Endothelial cell of umbilical vein (primary cell): ENCODE results near the gene HECTD2. TPM values are rescaled to one million over a fixed set of nuclear protein-coding genes. Genes with fewer than 3 reads are reported as not detected.

Source experiments
- BruUV-seq: library from RNA; stranded (reverse); fragments of 400-500 nt; replicated peaks from 2 replicates; lab custom pipeline; 2021; lab: Mats Ljungman, UMichigan
- CTCF ChIA-PET: fragments of 300-600, 350-600 bp; sonication (Branson Sonifier 250); formaldehyde crosslinking; loops from one replicate; lab custom pipeline; 2021; ENCODE audit warnings: antibody characterized with exemption, inconsistent platforms; lab: Charles Lee
- POLR2A ChIA-PET: fragments of 300-600, 350-600 bp; sonication (Branson Sonifier 250); formaldehyde crosslinking; loops from one replicate; lab custom pipeline; 2021; ENCODE audit warnings: antibody characterized with exemption, inconsistent platforms; lab: Charles Lee
- DNase-seq: peaks from one replicate; pipeline ENCODE4 v3.0.0-alpha.2; 2011; ENCODE audit warnings: low read depth, low spot score
- FAIRE-seq: peaks from 2 replicates; lab custom pipeline; 2011; peaks lifted over from hg19 to GRCh38; lab: Jason Lieb, UNC
- H2AFZ ChIP-seq: 2 replicates; pipeline ENCODE4 v1.6.0; 2012; ENCODE audit warnings: low read depth, low read length, control low read depth, inconsistent platforms
- H3K27ac ChIP-seq: 2 replicates; pipeline ENCODE4 v1.5.1; 2011; ENCODE audit warnings: low read depth, mild to moderate bottlenecking, control low read depth, low read length, moderate library complexity; ENCODE audit not compliant: insufficient read depth
- H3K27me3 ChIP-seq, 2 experiments: 2 replicates each; pipeline versions ENCODE4 v1.6.0 to v1.6.1; 2011; ENCODE audit warnings: low read length in 2 of 2, mixed read lengths in 1 of 2; ENCODE audit not compliant: control insufficient read depth in 2 of 2, insufficient read depth in 2 of 2
- H3K36me3 ChIP-seq, 2 experiments: 2 replicates in 1 of 2; 3 replicates in 1 of 2; pipeline ENCODE4 v1.5.1; 2011; ENCODE audit warnings: low read length in 2 of 2, mild to moderate bottlenecking in 1 of 2, moderate library complexity in 1 of 2; ENCODE audit not compliant: control insufficient read depth in 2 of 2, insufficient read depth in 2 of 2; ENCODE audit errors: extremely low read depth in 1 of 2
- H3K4me1 ChIP-seq: 3 replicates; pipeline ENCODE4 v1.5.1; 2011; ENCODE audit warnings: mild to moderate bottlenecking, low read length; ENCODE audit not compliant: control insufficient read depth, insufficient read depth; ENCODE audit errors: extremely low read depth
- H3K4me2 ChIP-seq: 2 replicates; pipeline ENCODE4 v1.6.1; 2011; ENCODE audit warnings: low read length, control low read depth, mixed read lengths; ENCODE audit not compliant: insufficient read depth
- H3K4me3 ChIP-seq, 3 experiments: fragments of 200-600 bp in 1 of 3; sonication (generic), shearing (Covaris generic) in 1 of 3; replicated peaks in 1 of 3; 2 replicates each; pipeline ENCODE4 v1.5.1; 2011 to 2016; ENCODE audit warnings: control low read depth in 3 of 3, low read length in 3 of 3, mild to moderate bottlenecking in 2 of 3, inconsistent platforms in 1 of 3, low read depth in 1 of 3, moderate library complexity in 1 of 3; ENCODE audit not compliant: insufficient read depth in 1 of 3
- H3K79me2 ChIP-seq: 2 replicates; pipeline ENCODE4 v1.6.0; 2012; ENCODE audit warnings: low read length, inconsistent platforms; ENCODE audit not compliant: control insufficient read depth, insufficient read depth
- H3K9ac ChIP-seq: replicated peaks from 2 replicates; pipeline ENCODE3; 2011; ENCODE audit warnings: low read length, control low read depth; ENCODE audit not compliant: insufficient read depth; ENCODE audit errors: extremely low read depth
- H3K9me1 ChIP-seq: replicated peaks from 3 replicates; pipeline ENCODE4 v1.6.0; 2011; ENCODE audit warnings: mild to moderate bottlenecking, low read length; ENCODE audit not compliant: control insufficient read depth, insufficient read depth; ENCODE audit errors: extremely low read depth
- H3K9me3 ChIP-seq: replicated peaks from 2 replicates; pipeline ENCODE4 v1.5.1; 2012; ENCODE audit warnings: low read length, inconsistent platforms; ENCODE audit not compliant: control insufficient read depth, insufficient read depth
- H4K20me1 ChIP-seq: replicated peaks from 2 replicates; pipeline ENCODE3; 2011; ENCODE audit warnings: mild to moderate bottlenecking, low read length; ENCODE audit not compliant: control insufficient read depth, insufficient read depth; ENCODE audit errors: extremely low read depth
- CTCF ChIP-seq, 2 donors: IDR thresholded peaks; 1 replicate in 1 of 2; 2 replicates in 1 of 2; pipeline ENCODE4 v1.5.1; 2011; ENCODE audit warnings: low read length in 2 of 2, mild to moderate bottlenecking in 2 of 2, moderate library complexity in 2 of 2, control low read depth in 1 of 2, inconsistent platforms in 1 of 2, low read depth in 1 of 2; ENCODE audit not compliant: insufficient read depth in 1 of 2; ENCODE audit errors: extremely low read depth in 1 of 2
- EZH2 ChIP-seq: IDR thresholded peaks from 2 replicates; pipeline ENCODE4 v1.6.1; 2012; ENCODE audit warnings: borderline replicate concordance, low read depth, mild to moderate bottlenecking, moderate library complexity, low read length, inconsistent platforms; ENCODE audit not compliant: severe bottlenecking
- FOS ChIP-seq: IDR thresholded peaks from 2 replicates; pipeline ENCODE4 v1.6.1; 2011; ENCODE audit warnings: mild to moderate bottlenecking, low read length, moderate library complexity, borderline replicate concordance; ENCODE audit not compliant: insufficient read depth
- GATA2 ChIP-seq: IDR thresholded peaks from 2 replicates; pipeline ENCODE4 v1.7.0; 2011; ENCODE audit warnings: low read depth, mild to moderate bottlenecking, moderate library complexity, mixed read lengths, low read length; ENCODE audit not compliant: insufficient read length, insufficient read depth
- JUN ChIP-seq: IDR thresholded peaks from 2 replicates; pipeline ENCODE4 v1.6.1; 2011; ENCODE audit warnings: borderline replicate concordance, low read depth; ENCODE audit not compliant: insufficient read length, insufficient read depth
- MAX ChIP-seq: IDR thresholded peaks from 2 replicates; pipeline ENCODE4 v1.6.1; 2011; ENCODE audit not compliant: insufficient read depth, insufficient read length
- MYC ChIP-seq: IDR thresholded peaks from one replicate; pipeline ENCODE4 v1.6.1; 2011; ENCODE audit warnings: mild to moderate bottlenecking, low read depth, low read length
- POLR2A ChIP-seq: IDR thresholded peaks from 2 replicates; pipeline ENCODE4 v1.6.1; 2012; ENCODE audit warnings: low read depth, mild to moderate bottlenecking, control low read depth, low read length
- POLR2AphosphoS5 ChIP-seq: IDR thresholded peaks from 2 replicates; pipeline ENCODE4 v1.6.1; 2012; ENCODE audit warnings: low read depth, mild to moderate bottlenecking, control low read depth, low read length, moderate library complexity; ENCODE audit not compliant: insufficient read depth
- dilution Hi-C: fragments of 300-500 bp; cut with MboI; formaldehyde crosslinking; loops from one replicate; pipeline ENCODE4 v1.15.0; 2019; ENCODE audit warnings: low sequenced_read_pairs; ENCODE audit not compliant: extremely low pct_ligation_motif_present
- intact Hi-C: fragments of 100-400 bp; cut with micrococcal nuclease; formaldehyde crosslinking; loops from one replicate; pipeline ENCODE4 v1.10.0; 2022
- polyA plus RNA-seq, 4 experiments: library from polyadenylated mRNA; depleted of rRNA in 3 of 4; stranded (reverse) in 3 of 4; unstranded in 1 of 4; fragments of >200 nt; gene quantifications; 2 replicates each; pipeline versions ENCODE4 v1.2.1 to v1.2.3, GENCODE V29; 2011 to 2012; ENCODE audit warnings: missing spikeins in 1 of 4
- total RNA-seq: library from RNA; stranded (reverse); gene quantifications from 2 replicates; pipeline ENCODE4 v1.2.3, GENCODE V29; 2021

The HECTD2 gene
- total and polyA plus RNA-seq, 2 donors (not counting 3 experiments of a cell fraction or from before 2014, with no cell fraction given), result 4.2 to 10.7 TPM

- intact Hi-C loops, result no loop called here
- Histone ChIP-seq H3K4me1 (no peaks in the 10 kb centered on the region), H3K27me3 (no peaks in the 10 kb centered on the region), H3K9me3 (no peaks in the 10 kb centered on the region), H3K9ac (no peak overlapping the region), H3K4me2 (no peak overlapping the region), H4K20me1 (no peaks in the 10 kb centered on the region), H3K36me3 (peaks cover 0 to 2% of the 10 kb centered on the region in 2 experiments), H3K79me2 (no peaks in the 10 kb centered on the region), H3K27ac (no peak overlapping the region), H3K9me1 (no peaks in the 10 kb centered on the region), H2AFZ (no peak overlapping the region), H3K4me3 (no peak overlapping the region)
- ChIA-PET CTCF (interaction anchor here (0.9 to 1.5 kb wide), 5 partner anchors 9 to 33 kb away, joined by 3 to 4 read pairs (median 3); no protein-coding TSS in a partner anchor), POLR2A (no interaction called here)
- DNase-seq, result no peak
- dilution Hi-C loops, result no loop called here
- no peak for FAIRE-seq
- BruUV-seq, result no TSS peak
- TF ChIP-seq MAX, result no peak
- TF ChIP-seq POLR2A, result no peak
- TF ChIP-seq POLR2AphosphoS5, result no peak
- TF ChIP-seq GATA2, result no peak
- no peak for TF ChIP-seq EZH2
- TF ChIP-seq JUN, result no peak
- no peak for TF ChIP-seq MYC
- TF ChIP-seq CTCF (IDR thresholded peaks at IDR 0.05; ENCODE audit: extremely low read depth in 1 of 2, insufficient read depth in 1 of 2, low read depth in 1 of 2, low read length in 2 of 2), result no peak
- TF ChIP-seq FOS, result no peak
These were observed 104.6 kb downstream of the HECTD2 start for GRCh38 chr10:91514787-91515186.
